Fibroblast of lung (primary cell): ENCODE measurements around the gene GRM8.

Source experiments
- CTCF ChIP-seq, 2 donors: IDR thresholded peaks in 1 of 2; conservative IDR thresholded peaks in 1 of 2; 1 replicate in 1 of 2; 2 replicates in 1 of 2; pipeline ENCODE4 v1.5.1; 2011 to 2012; ENCODE audit warnings: low read length in 2 of 2, control low read depth in 1 of 2, inconsistent platforms in 1 of 2, low read depth in 1 of 2, mild to moderate bottlenecking in 1 of 2
- EZH2 ChIP-seq: IDR thresholded peaks from 2 replicates; pipeline ENCODE4 v1.5.1; 2012; ENCODE audit warnings: low read length, control low read depth, mild to moderate bottlenecking; ENCODE audit errors: missing control alignments

- TF ChIP-seq EZH2 (no peak), CTCF (conservative IDR thresholded peaks at IDR 0.05 in 1 of 2, IDR thresholded peaks at IDR 0.05 in 1 of 2; ENCODE audit: low read depth in 1 of 2, low read length in 2 of 2) (no peak)
Observed at GRCh38 chr7:126441745-126442144, 811.0 kb downstream of the GRM8 start.
